HTR-8/SVneo (cell line): ENCODE data around the gene OS9.

Experiments
- DNase-seq: peaks from one replicate; pipeline ENCODE4 v3.0.0; 2011; ENCODE audit warnings: low spot score, mixed read lengths; ENCODE audit not compliant: insufficient read length
- FAIRE-seq: peaks from 2 replicates; lab custom pipeline; 2011; peaks lifted over from hg19 to GRCh38; lab: Jason Lieb, UNC

OS9 gene

DNA sequence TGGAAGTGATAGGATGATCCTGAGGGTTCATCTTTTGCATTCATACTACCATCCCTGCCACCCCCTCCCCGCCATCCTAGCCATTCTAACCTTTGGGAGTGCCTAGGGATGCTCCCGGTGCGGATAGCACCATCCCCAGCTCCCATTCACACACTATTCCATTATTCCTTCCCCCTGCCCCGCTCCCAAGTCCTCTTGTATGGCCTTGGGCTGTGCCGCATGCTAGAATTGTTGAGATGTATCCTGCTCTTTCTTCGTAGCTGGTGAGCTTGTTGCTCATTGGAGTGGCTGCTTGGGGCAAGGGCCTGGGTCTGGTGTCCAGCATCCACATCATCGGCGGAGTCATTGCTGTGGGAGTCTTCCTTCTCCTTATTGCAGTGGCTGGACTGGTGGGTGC, 51.6 kb downstream of the OS9 start:
- FAIRE-seq: no peak
- DNase-seq: no peak

DNA sequence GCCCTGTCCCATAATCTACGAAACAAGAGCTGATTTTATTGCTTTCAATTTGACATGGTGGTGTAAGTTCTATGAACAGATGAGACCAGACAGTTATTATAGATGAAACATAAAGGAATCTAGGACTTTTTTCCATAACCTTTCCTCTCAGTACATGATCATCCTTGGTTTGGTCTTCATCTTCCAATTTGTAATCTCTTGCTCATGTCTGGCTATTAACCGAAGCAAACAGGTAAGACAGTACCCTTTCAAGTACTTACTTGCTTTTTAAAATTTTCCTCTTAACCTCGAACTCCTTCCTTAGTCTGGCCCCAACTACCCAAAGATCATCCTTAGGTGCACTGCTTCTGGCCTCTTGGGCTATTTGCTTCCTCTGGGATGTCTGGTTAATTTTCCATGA, 52.1 kb downstream of the OS9 start:
- no peak for FAIRE-seq
- DNase-seq: no peak

GRCh38 chr12:57749061-57749460, 55.1 kb downstream of the OS9 start:
- DNase-seq: no peak
- no peak for FAIRE-seq

- DNase-seq (no peak), FAIRE-seq (no peak)
These were observed 56.9 kb downstream of the OS9 start for GRCh38 chr12:57750561-57751431.

GRCh38 chr12:57751432-57751787, 57.5 kb downstream of the OS9 start:
- FAIRE-seq (no peak), DNase-seq (no peak)

DNA sequence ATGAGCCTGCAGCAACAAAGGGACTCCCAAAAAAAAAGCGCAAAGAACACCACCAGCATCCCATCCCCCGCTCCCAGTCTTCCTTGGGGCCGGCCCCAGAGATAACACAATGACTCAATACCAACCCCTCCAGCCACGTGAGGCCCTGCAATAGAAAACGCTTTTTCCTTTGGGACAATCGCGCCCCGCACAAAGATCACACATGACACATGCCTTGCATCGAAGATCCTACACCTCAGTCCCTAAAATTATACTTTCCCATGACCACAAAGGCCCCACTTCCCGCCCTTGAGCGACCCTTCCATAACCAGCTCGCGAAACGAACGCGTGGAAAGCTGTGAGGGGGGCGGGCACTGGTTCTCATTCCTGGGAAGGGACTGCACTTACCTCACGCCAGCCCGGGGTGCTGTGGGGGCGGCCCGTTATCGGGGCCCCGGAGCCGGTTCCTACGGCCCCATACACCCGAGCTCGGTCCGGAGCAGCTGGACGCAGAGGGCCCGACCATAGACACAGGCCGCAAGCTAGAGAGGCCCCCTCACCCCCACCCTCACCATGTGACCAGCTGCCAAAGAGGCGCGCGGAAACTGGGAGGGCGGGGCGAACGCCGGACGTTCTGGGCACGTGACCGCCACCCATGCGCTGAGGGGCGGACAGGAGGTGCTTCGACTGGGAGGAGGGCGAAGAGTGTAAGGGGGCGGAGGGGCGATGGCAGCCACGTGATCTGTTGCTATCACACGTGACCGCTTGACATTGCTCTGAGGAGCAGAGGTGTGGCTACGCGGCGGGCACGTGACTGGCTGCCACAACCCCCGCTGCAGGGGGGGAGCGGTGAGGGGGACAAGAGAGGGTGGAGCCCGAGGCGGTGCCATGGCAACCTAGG, 58.1 kb downstream of the OS9 start, which contains the start of gene CDK4:
TSS of gene CDK4 (minus strand) at position 523 of the 880 bp plus-strand sequence. CDS start 593 bp downstream, outside the sequence.
- DNase-seq (peak; percentile 95), FAIRE-seq (peak; percentile 99)

GRCh38 chr12:57752668-57753000, 58.7 kb downstream of the OS9 start:
- no peak for FAIRE-seq

GRCh38 chr12:57753756-57754337, 59.9 kb downstream of the OS9 start:
- DNase-seq (no peak), FAIRE-seq (no peak)

More at GRCh38 chr12:57752668-57753000, 58.7 kb downstream of the OS9 start:
- no peak for DNase-seq

DNA sequence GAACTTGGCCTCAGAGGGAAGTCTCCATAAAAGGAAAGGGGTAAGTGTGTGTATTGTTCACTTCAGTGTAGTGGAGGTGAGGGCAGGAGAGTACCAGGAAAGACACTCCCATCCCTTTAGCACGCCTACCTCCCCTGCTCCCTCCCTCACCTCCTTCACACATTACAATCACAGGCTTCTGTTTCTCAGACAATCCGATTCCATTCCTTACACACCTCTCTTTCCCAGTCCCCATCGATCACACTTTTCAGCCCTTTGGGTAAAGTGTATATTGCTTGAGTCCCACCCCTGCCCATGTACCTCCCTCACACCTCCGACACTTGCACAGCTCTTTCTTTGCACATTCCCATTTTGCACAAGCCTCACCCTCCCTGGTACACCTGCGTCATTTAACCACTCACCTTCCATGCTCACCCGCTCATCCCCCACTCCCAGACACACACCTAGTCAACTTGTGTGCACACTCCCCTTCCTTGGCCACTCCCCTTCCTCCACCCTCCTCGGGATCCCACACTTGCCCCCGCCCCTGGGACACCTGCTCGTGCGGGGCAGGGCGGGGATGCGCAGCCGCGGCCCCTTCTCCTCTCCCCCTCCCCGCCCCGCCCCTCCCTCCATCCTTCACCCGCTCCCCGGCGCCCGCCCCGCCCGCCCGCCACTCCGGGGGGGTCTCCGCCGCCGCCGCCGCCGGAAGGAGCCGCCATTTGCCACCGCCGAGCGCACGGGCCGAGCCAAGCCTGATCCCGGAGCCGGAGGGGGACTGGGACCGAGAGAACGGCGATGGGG, 60.7 kb downstream of the OS9 start, which contains the start of gene MARCHF9:
TSS of gene MARCHF9 (plus strand) at position 693 of the 783 bp plus-strand sequence. CDS start 426 bp downstream, outside the sequence.
- FAIRE-seq: peak; percentile 82

GRCh38 chr12:57755194-57755453, 61.2 kb downstream of the OS9 start:
- DNase-seq (no peak), FAIRE-seq (no peak)

More for the DNA sequence above, 60.7 kb downstream of the OS9 start, which contains the start of gene MARCHF9:
- DNase-seq: no peak

- no peak for DNase-seq
- no peak for FAIRE-seq
These were observed 61.8 kb downstream of the OS9 start for GRCh38 chr12:57755454-57756372.

GRCh38 chr12:57756406-57757341, 62.7 kb downstream of the OS9 start:
- DNase-seq (no peak), FAIRE-seq (no peak)

- DNase-seq (no peak), FAIRE-seq (no peak)
These were observed 63.8 kb downstream of the OS9 start for GRCh38 chr12:57757771-57758170.

- no peak for FAIRE-seq
- no peak for DNase-seq
These were observed 64.8 kb downstream of the OS9 start for GRCh38 chr12:57758552-57759359.

GRCh38 chr12:57759360-57759980, 65.5 kb downstream of the OS9 start:
- DNase-seq (no peak), FAIRE-seq (peak; percentile 16)

- FAIRE-seq: no peak
These were observed 66.5 kb downstream of the OS9 start for GRCh38 chr12:57760347-57760982.

More at GRCh38 chr12:57760347-57760982, 66.5 kb downstream of the OS9 start:
- no peak for DNase-seq
